Astrocyte of the spinal cord (primary cell): Measurements from ENCODE around the gene ASS1.

ENCODE experiments used
- DNase-seq: peaks from one replicate; pipeline ENCODE4 v3.0.0; 2011; ENCODE audit warnings: low read depth, low spot score
- H3K4me3 ChIP-seq: 2 replicates; pipeline ENCODE4 v1.5.1; 2011; ENCODE audit warnings: low read depth, mild to moderate bottlenecking, low read length, moderate library complexity
- CTCF ChIP-seq: IDR thresholded peaks from 2 replicates; pipeline ENCODE4 v1.5.1; 2012; ENCODE audit warnings: low read depth, mild to moderate bottlenecking, low read length, inconsistent platforms
- in situ Hi-C: cut with HindIII; loops from 2 replicates; pipeline ENCODE4 v1.10.0; 2017; ENCODE audit warnings: low sequenced_read_pairs

The ASS1 gene

DNA sequence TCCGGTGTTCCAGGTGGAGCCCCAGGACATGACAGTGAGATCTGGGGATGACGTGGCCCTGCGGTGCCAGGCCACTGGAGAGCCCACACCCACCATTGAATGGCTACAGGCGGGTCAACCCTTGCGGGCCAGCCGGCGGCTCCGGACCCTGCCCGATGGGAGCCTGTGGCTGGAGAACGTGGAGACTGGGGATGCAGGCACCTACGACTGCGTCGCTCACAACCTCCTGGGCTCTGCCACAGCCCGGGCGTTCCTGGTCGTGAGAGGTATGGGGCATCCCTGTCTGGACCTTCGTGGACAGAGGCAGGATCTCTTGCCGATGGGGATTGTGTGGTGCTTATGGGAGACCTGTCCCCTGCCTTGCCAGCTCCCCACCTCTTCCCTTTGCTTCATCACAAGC, 26.0 kb upstream of the ASS1 start:
- H3K4me3 ChIP-seq, result no peak overlapping the region
- TF ChIP-seq CTCF, result no peak
- in situ Hi-C loops, result no loop called here
- DNase-seq, result no peak

DNA sequence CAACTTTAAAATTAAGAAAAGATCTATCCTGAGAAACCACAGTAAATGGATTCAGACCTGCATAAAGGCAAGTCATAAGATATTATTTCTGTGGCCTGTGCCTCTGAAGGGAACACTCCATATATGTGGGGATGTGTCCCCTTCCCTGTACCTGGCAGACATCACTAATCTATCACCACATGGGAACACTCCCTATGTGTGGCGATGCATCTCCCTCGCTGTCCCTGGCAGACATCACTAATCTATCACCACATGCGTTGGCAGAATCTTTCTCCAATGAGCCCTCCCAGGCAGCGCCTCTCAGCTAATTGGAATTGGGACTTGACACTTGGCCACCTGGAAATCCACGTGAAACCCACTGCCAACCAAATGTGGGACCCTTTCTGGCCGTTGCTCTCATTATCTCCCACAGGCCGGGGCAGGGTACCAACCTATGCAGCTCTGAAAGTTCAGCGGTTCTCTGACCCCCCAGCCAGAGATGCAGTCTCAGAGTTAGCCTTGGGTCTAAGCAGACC, 25.2 kb upstream of the ASS1 start:
- no peak for TF ChIP-seq CTCF
- DNase-seq, result no peak
- in situ Hi-C loops, result no loop called here
- no peak overlapping the region for H3K4me3 ChIP-seq

DNA sequence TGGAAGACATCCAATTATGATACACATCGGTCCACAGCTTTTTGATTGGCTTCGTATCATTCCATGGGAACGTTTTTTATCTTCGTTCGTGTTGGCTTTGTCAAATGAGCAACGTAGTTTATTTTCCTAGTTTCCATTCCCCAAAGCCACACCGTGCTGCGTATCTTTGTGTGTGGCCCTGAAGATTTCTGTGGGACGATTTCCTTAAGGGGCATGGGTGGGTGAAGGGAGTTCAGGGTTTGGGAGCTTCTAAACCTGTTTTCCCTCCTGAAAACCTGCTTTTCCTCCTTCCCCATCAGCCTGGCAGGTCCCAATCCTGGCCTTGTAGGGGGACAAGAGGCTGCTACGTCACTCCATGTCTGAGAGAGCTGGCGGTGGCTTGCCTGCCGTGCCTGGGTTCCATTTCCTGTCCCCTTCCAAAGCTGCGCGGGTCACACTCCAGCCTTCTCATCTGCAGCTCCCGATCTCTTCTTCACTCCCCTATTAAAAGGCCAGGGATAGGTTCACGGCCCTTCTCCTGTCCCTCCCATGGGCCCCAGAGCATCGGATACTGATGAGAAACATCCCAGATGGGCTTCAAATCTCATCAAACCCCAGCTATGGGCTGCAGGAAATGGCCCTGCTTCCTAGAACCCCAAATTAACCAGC, 23.5 kb upstream of the ASS1 start:
- no peak for TF ChIP-seq CTCF
- in situ Hi-C loops, result no loop called here
- H3K4me3 ChIP-seq, result no peak overlapping the region
- DNase-seq, result no peak

GRCh38 chr9:130421802-130422276, 22.9 kb upstream of the ASS1 start:
- in situ Hi-C loops, result no loop called here
- peak; percentile 87 for DNase-seq
- no peak for TF ChIP-seq CTCF
- H3K4me3 ChIP-seq, result no peak overlapping the region

- no peak for TF ChIP-seq CTCF
- H3K4me3 ChIP-seq, result no peak overlapping the region
- in situ Hi-C loops, result no loop called here
- DNase-seq, result no peak
These were observed 22.2 kb upstream of the ASS1 start for GRCh38 chr9:130422546-130422945.

- peak; percentile 6 for DNase-seq
- in situ Hi-C loops, result no loop called here
- H3K4me3 ChIP-seq, result no peak overlapping the region
- no peak for TF ChIP-seq CTCF
These were observed 21.5 kb upstream of the ASS1 start for GRCh38 chr9:130423272-130423671.
